Nephron progenitor cell (in vitro differentiated cells): ENCODE results near the gene PLP1.

Source experiments
- DNase-seq: peaks from one replicate; pipeline ENCODE4 v3.0.0; 2021
- H3K27ac Mint-ChIP-seq: 2 replicates; pipeline ENCODE4 v1.8.0; 2021; ENCODE audit warnings: mild to moderate bottlenecking, moderate library complexity, mixed read lengths
- H3K27me3 Mint-ChIP-seq: 2 replicates; pipeline ENCODE4 v1.8.0; 2021; ENCODE audit warnings: mild to moderate bottlenecking, low read depth, mixed read lengths; ENCODE audit not compliant: poor library complexity
- H3K36me3 Mint-ChIP-seq: 2 replicates; pipeline ENCODE4 v1.8.0; 2021; ENCODE audit warnings: low read depth, mixed read lengths
- H3K4me1 Mint-ChIP-seq: 2 replicates; pipeline ENCODE4 v1.8.0; 2021; ENCODE audit warnings: mixed read lengths
- H3K4me3 Mint-ChIP-seq: 2 replicates; pipeline ENCODE4 v1.8.0; 2021; ENCODE audit warnings: mild to moderate bottlenecking, moderate library complexity, mixed read lengths
- H3K9me3 Mint-ChIP-seq: 2 replicates; pipeline ENCODE4 v1.8.0; 2021; ENCODE audit warnings: mild to moderate bottlenecking, moderate library complexity, mixed read lengths
- CTCF ChIP-seq: fragments of 200-600 bp; sonication (generic); IDR thresholded peaks from 2 replicates; pipeline ENCODE4 v1.5.0; 2021; ENCODE audit warnings: antibody characterized with exemption

PLP1 gene

GRCh38 chrX:103774070-103774642, 2.5 kb upstream of the PLP1 start:
- DNase-seq, result no peak
- TF ChIP-seq CTCF, result no peak
- Mint-ChIP-seq H3K27ac (no peak overlapping the region), H3K9me3 (peaks cover 21% of the 10 kb centered on the region), H3K27me3 (peaks cover 8% of the 10 kb centered on the region), H3K4me3 (no peak overlapping the region), H3K36me3 (no peaks in the 10 kb centered on the region), H3K4me1 (peaks cover 34% of the 10 kb centered on the region)

GRCh38 chrX:103779141-103779789, 2.6 kb downstream of the PLP1 start:
- peaks cover under 1% of the 10 kb centered on the region for H3K27me3 Mint-ChIP-seq
- H3K4me3 Mint-ChIP-seq, result no peak overlapping the region
- H3K4me1 Mint-ChIP-seq, result peaks cover 44% of the 10 kb centered on the region
- no peak for DNase-seq
- H3K27ac Mint-ChIP-seq, result no peak overlapping the region
- H3K9me3 Mint-ChIP-seq, result peaks cover 4% of the 10 kb centered on the region
- H3K36me3 Mint-ChIP-seq, result no peaks in the 10 kb centered on the region
- no peak for TF ChIP-seq CTCF

GRCh38 chrX:103780336-103781061, 3.9 kb downstream of the PLP1 start:
- H3K27ac Mint-ChIP-seq, result no peak overlapping the region
- H3K36me3 Mint-ChIP-seq, result no peaks in the 10 kb centered on the region
- no peaks in the 10 kb centered on the region for H3K9me3 Mint-ChIP-seq
- TF ChIP-seq CTCF, result no peak
- no peak for DNase-seq
- H3K4me3 Mint-ChIP-seq, result no peak overlapping the region
- peaks cover 44% of the 10 kb centered on the region for H3K4me1 Mint-ChIP-seq
- H3K27me3 Mint-ChIP-seq, result no peaks in the 10 kb centered on the region

- no peak overlapping the region for H3K4me3 Mint-ChIP-seq
Measured at GRCh38 chrX:103781062-103781402, 4.4 kb downstream of the PLP1 start.

GRCh38 chrX:103781706-103782105, 5.1 kb downstream of the PLP1 start:
- no peaks in the 10 kb centered on the region for H3K36me3 Mint-ChIP-seq
- H3K4me1 Mint-ChIP-seq, result peaks cover 39% of the 10 kb centered on the region
- no peak for DNase-seq
- H3K4me3 Mint-ChIP-seq, result no peak overlapping the region
- no peak for TF ChIP-seq CTCF
- no peaks in the 10 kb centered on the region for H3K27me3 Mint-ChIP-seq
- H3K9me3 Mint-ChIP-seq, result peaks cover 7% of the 10 kb centered on the region
- no peak overlapping the region for H3K27ac Mint-ChIP-seq

More at GRCh38 chrX:103781062-103781402, 4.4 kb downstream of the PLP1 start:
- Mint-ChIP-seq H3K27me3 (no peaks in the 10 kb centered on the region), H3K9me3 (peaks cover under 1% of the 10 kb centered on the region), H3K27ac (no peak overlapping the region), H3K4me1 (peaks cover 44% of the 10 kb centered on the region), H3K36me3 (no peaks in the 10 kb centered on the region)
- TF ChIP-seq CTCF, result no peak
- DNase-seq, result no peak
